ENCODE data around the gene RESF1. TPM values are rescaled to one million over a fixed set of nuclear protein-coding genes. Genes with fewer than 3 reads are reported as not detected.

The RESF1 gene
- total and polyA plus RNA-seq, 10 of the 15 experiments (the other 5 are each of a cell fraction or from before 2014, with no cell fraction given) = 18.9 to 81.8 (median 39.7) TPM

- 44% methylated on average over 13 of the region's 13 CpGs for WGBS (ENCODE audit: insufficient coverage, insufficient replicate concordance, low lambda C conversion rate, missing lambda C conversion rate)
- CTCF ChIA-PET = interaction anchor here (0.9 kb wide), 1 partner anchor 191 kb away, joined by 3 read pairs; no protein-coding TSS in a partner anchor
- no peak overlapping the region for H3K4me3 ChIP-seq
- BruUV-seq (replicated peaks) = TSS peak; percentile 12
- TF ChIP-seq EZH2 (IDR thresholded peaks at IDR 0.05; ENCODE audit: borderline replicate concordance, control insufficient read depth, low read depth, low read length) (no peak), HDGF (IDR thresholded peaks at IDR 0.05) (no peak), NFIC (IDR thresholded peaks at IDR 0.05; ENCODE audit: low read depth, low read length) (0 out of 2 replicates have a peak, but pooled peaks have one; percentile 8)
- no peak overlapping the region for H3K27ac ChIP-seq (ENCODE audit: control insufficient read depth, insufficient read depth)
- intact Hi-C loops (cut with micrococcal nuclease; ENCODE audit: unreplicated experiment) = no loop called here
- H3K36me3 ChIP-seq (ENCODE audit: control insufficient read depth in 2 of 2, insufficient read depth in 2 of 2, low read length in 1 of 2) = peaks cover 6 to 24% of the 10 kb centered on the region in 2 experiments
- RAD21 ChIA-PET (ENCODE audit: unreplicated experiment) = interaction anchor here (1.2 to 1.9 kb wide), 2 partner anchors 18 to 297 kb away, joined by 3 to 4 read pairs; no protein-coding TSS in a partner anchor
- H2AFZ ChIP-seq (ENCODE audit: control insufficient read depth, low read depth, low read length) = no peak overlapping the region
- H3K27me3 ChIP-seq (replicated peaks in 1 of 2; ENCODE audit: control insufficient read depth in 2 of 2, insufficient read depth in 2 of 2, low read length in 1 of 2) = no peaks in the 10 kb centered on the region
- POLR2A ChIA-PET = no interaction called here
- in situ Hi-C loops (cut with MboI) = no loop called here
- FAIRE-seq (no peak), DNase-seq (ENCODE audit: low read depth, low spot score) (no peak), ATAC-seq (no peak)
- H3K4me1 ChIP-seq (ENCODE audit: control insufficient read depth, insufficient read depth, low read length) = no peaks in the 10 kb centered on the region
- SMC1A ChIA-PET (ENCODE audit: uncharacterized antibody, unreplicated experiment) = interaction anchor here (1.0 to 1.5 kb wide), 6 partner anchors 12 to 297 kb away, joined by 3 to 5 read pairs (median 3); no protein-coding TSS in a partner anchor
- H3K9me3 ChIP-seq (replicated peaks; ENCODE audit: control insufficient read depth, insufficient read depth, low read length) = peaks cover 50% of the 10 kb centered on the region
- no peak overlapping the region for H3K4me2 ChIP-seq (ENCODE audit: control insufficient read depth, insufficient read depth)
- H4K20me1 ChIP-seq (ENCODE audit: control insufficient read depth, insufficient read depth) = no peaks in the 10 kb centered on the region
- no peak overlapping the region for H3K9ac ChIP-seq (ENCODE audit: control insufficient read depth, insufficient read depth, low read length)
- H3K79me2 ChIP-seq (ENCODE audit: control insufficient read depth, insufficient read depth, low read length) = no peaks in the 10 kb centered on the region
These were observed 25.8 kb downstream of the RESF1 start for GRCh38 chr12:31984806-31985591.

- intact Hi-C loops (cut with micrococcal nuclease; ENCODE audit: unreplicated experiment) (no loop called here), in situ Hi-C loops (cut with MboI) (no loop called here)
- FAIRE-seq (no peak), ATAC-seq (no peak), DNase-seq (ENCODE audit: low read depth, low spot score) (no peak)
- Histone ChIP-seq H3K9me3 (replicated peaks; ENCODE audit: control insufficient read depth, insufficient read depth, low read length) (peaks cover 49% of the 10 kb centered on the region), H3K79me2 (ENCODE audit: control insufficient read depth, insufficient read depth, low read length) (no peaks in the 10 kb centered on the region), H3K27ac (ENCODE audit: control insufficient read depth, insufficient read depth) (no peak overlapping the region), H3K9ac (ENCODE audit: control insufficient read depth, insufficient read depth, low read length) (no peak overlapping the region), H3K4me3 (no peak overlapping the region), H3K4me2 (ENCODE audit: control insufficient read depth, insufficient read depth) (no peak overlapping the region), H2AFZ (ENCODE audit: control insufficient read depth, low read depth, low read length) (no peak overlapping the region), H3K27me3 (replicated peaks in 1 of 2; ENCODE audit: control insufficient read depth in 2 of 2, insufficient read depth in 2 of 2, low read length in 1 of 2) (no peaks in the 10 kb centered on the region), H3K36me3 (ENCODE audit: control insufficient read depth in 2 of 2, insufficient read depth in 2 of 2, low read length in 1 of 2) (peaks cover 6 to 22% of the 10 kb centered on the region in 2 experiments), H4K20me1 (ENCODE audit: control insufficient read depth, insufficient read depth) (no peaks in the 10 kb centered on the region), H3K4me1 (ENCODE audit: control insufficient read depth, insufficient read depth, low read length) (no peaks in the 10 kb centered on the region)
- no TSS peak for BruUV-seq (replicated peaks)
- RAD21 ChIA-PET (ENCODE audit: unreplicated experiment) = interaction anchor here (0.6 to 1.9 kb wide), 3 partner anchors 19 to 298 kb away, joined by 3 to 4 read pairs (median 3); partner anchors contain the start of gene RESF1
- no peak for TF ChIP-seq ZNF274 (IDR thresholded peaks at IDR 0.05; ENCODE audit: insufficient read depth, insufficient read length)
- TF ChIP-seq ZNF384 (IDR thresholded peaks at IDR 0.05; ENCODE audit: borderline replicate concordance, low read depth, low read length) = no peak
- peak; percentile 46; the same call in 1 of the 2 replicates for TF ChIP-seq POLR2AphosphoS2 (IDR thresholded peaks at IDR 0.05; ENCODE audit: low read depth, low read length)
- no peak for TF ChIP-seq HSF1 (IDR thresholded peaks at IDR 0.05; ENCODE audit: low read depth, low read length)
- no peak for TF ChIP-seq TCF7 (IDR thresholded peaks at IDR 0.05; ENCODE audit: borderline replicate concordance)
- TF ChIP-seq CHD2 (IDR thresholded peaks at IDR 0.05; ENCODE audit: borderline replicate concordance, low read depth, low read length) = no peak
- TF ChIP-seq POLR2A (IDR thresholded peaks at IDR 0.05; ENCODE audit: low read depth, low read length) = no peak
- 97% methylated on average over 4 of the region's 4 CpGs for WGBS (ENCODE audit: insufficient coverage, insufficient replicate concordance, low lambda C conversion rate, missing lambda C conversion rate)
- CTCF ChIA-PET = no interaction called here
- SMC1A ChIA-PET (ENCODE audit: uncharacterized antibody, unreplicated experiment) = interaction anchor here (0.9 to 1.6 kb wide), 5 partner anchors 10 to 96 kb away, joined by 3 read pairs; no protein-coding TSS in a partner anchor
- POLR2A ChIA-PET = no interaction called here
These were observed 26.6 kb downstream of the RESF1 start for GRCh38 chr12:31985832-31986231.

Data from GM12878 (cell line).